K562 (cell line): ENCODE measurements around the gene EAPP. TPM values are rescaled to one million over a fixed set of nuclear protein-coding genes. Genes with fewer than 3 reads are reported as not detected.
"Not testable (repeated sequence)": the region's sequence is repeated elsewhere in the genome, so short reads cannot be mapped to it uniquely, and the experiment has no call there.

ENCODE experiments used
- ATAC-seq: fragments of 200-7000 bp; cut with Tn5 transposase; 3 replicates; pipeline ENCODE4 v1.9.1; 2020; ENCODE audit warnings: moderate library complexity
- BruUV-seq: library from RNA; stranded (reverse); fragments of 400-500 nt; replicated peaks from 2 replicates; lab custom pipeline; 2021; lab: Mats Ljungman, UMichigan
- CTCF ChIA-PET: fragments of 300-600 bp; formaldehyde crosslinking; extraction: SDS; loops from one replicate; lab custom pipeline; 2021; ENCODE audit warnings: low intra/inter-chr PET ratio; lab: Yijun Ruan, JAX
- POLR2A ChIA-PET: fragments of 300-600, 350-650 bp; sonication (Branson Sonifier 250); formaldehyde crosslinking; extraction: SDS; loops from one replicate; lab custom pipeline; 2021; ENCODE audit warnings: antibody characterized with exemption, inconsistent platforms; lab: Yijun Ruan, JAX
- DNase-seq, 4 experiments: peaks; one replicate each; pipeline versions ENCODE4 v3.0.0 to v3.0.0-alpha.2; 2011 to 2018; ENCODE audit warnings: low spot score in 3 of 4, mixed read lengths in 3 of 4; ENCODE audit errors: extremely low read depth in 1 of 4
- FAIRE-seq: peaks from 2 replicates; lab custom pipeline; 2011; peaks lifted over from hg19 to GRCh38; lab: Jason Lieb, UNC
- H2AFZ ChIP-seq: 2 replicates; pipeline ENCODE4 v1.6.0; 2011; ENCODE audit warnings: low read depth, low read length, control low read depth, inconsistent platforms
- H3K27ac ChIP-seq: fragments of 200-600 bp; 3 replicates; pipeline ENCODE4 v1.8.0; 2011; ENCODE audit warnings: low read depth, mild to moderate bottlenecking, control low read depth, inconsistent platforms, low read length, moderate library complexity, mixed read lengths; ENCODE audit errors: extremely low read depth
- H3K27me3 ChIP-seq, 2 experiments: fragments of 300-600 bp in 1 of 2; 2 replicates in 1 of 2; 3 replicates in 1 of 2; pipeline versions ENCODE4 v1.6.0 to v1.8.0; 2011; ENCODE audit warnings: inconsistent platforms in 2 of 2, low read length in 2 of 2, mild to moderate bottlenecking in 1 of 2, mixed read lengths in 1 of 2, moderate library complexity in 1 of 2; ENCODE audit not compliant: control insufficient read depth in 2 of 2, insufficient read depth in 2 of 2
- H3K36me3 ChIP-seq: fragments of 300-600 bp; 3 replicates; pipeline ENCODE4 v1.8.0; 2011; ENCODE audit warnings: mild to moderate bottlenecking, low read length, inconsistent platforms; ENCODE audit not compliant: control insufficient read depth, insufficient read depth
- H3K4me1 ChIP-seq, 2 experiments: fragments of 200-600 bp in 1 of 2; replicated peaks in 1 of 2; 2 replicates in 1 of 2; 3 replicates in 1 of 2; pipeline versions ENCODE4 v1.5.1 to v1.8.0; 2011; ENCODE audit warnings: inconsistent platforms in 2 of 2, low read length in 2 of 2, mild to moderate bottlenecking in 1 of 2, mixed read lengths in 1 of 2, moderate library complexity in 1 of 2; ENCODE audit not compliant: control insufficient read depth in 2 of 2, insufficient read depth in 2 of 2
- H3K4me2 ChIP-seq: 2 replicates; pipeline ENCODE4 v1.6.1; 2011; ENCODE audit warnings: low read length, control low read depth, inconsistent platforms, mixed read lengths; ENCODE audit not compliant: insufficient read depth
- H3K4me3 ChIP-seq: fragments of 200-600 bp; sonication (generic), shearing (Covaris generic); 2 replicates; pipeline ENCODE4 v1.5.1; 2016; ENCODE audit warnings: control low read depth, inconsistent platforms
- H3K79me2 ChIP-seq: fragments of 200-600 bp; 3 replicates; pipeline ENCODE4 v1.8.0; 2011; ENCODE audit warnings: low read length, inconsistent platforms; ENCODE audit not compliant: control insufficient read depth, insufficient read depth
- H3K9ac ChIP-seq, 2 experiments: 2 replicates each; pipeline versions ENCODE4 v1.6.0 to v1.6.1; 2011; ENCODE audit warnings: low read depth in 2 of 2, low read length in 2 of 2, control low read depth in 1 of 2, inconsistent platforms in 1 of 2, mild to moderate bottlenecking in 1 of 2, mixed read lengths in 1 of 2; ENCODE audit not compliant: insufficient read depth in 1 of 2
- H3K9me1 ChIP-seq: one replicate; pipeline ENCODE4 v1.6.0; 2011; ENCODE audit warnings: inconsistent platforms, mild to moderate bottlenecking, low read length, moderate library complexity; ENCODE audit not compliant: control insufficient read depth, insufficient read depth
- H3K9me3 ChIP-seq: replicated peaks from 2 replicates; pipeline ENCODE4 v1.5.1; 2011; ENCODE audit warnings: low read depth, low read length, inconsistent platforms; ENCODE audit not compliant: control insufficient read depth, insufficient read depth
- H4K20me1 ChIP-seq: replicated peaks from 2 replicates; pipeline ENCODE4 v1.6.1; 2011; ENCODE audit warnings: low read length, inconsistent platforms, mixed read lengths; ENCODE audit not compliant: control insufficient read depth, insufficient read depth
- SMARCB1 ChIP-seq: IDR thresholded peaks from 2 replicates; pipeline ENCODE4 v1.6.1; 2011; ENCODE audit warnings: improper control_type of control experiment, low read depth; ENCODE audit not compliant: insufficient read length
- SMARCE1 ChIP-seq: fragments of 450-650 bp; IDR thresholded peaks from 2 replicates; pipeline ENCODE4 v1.7.1; 2016; ENCODE audit warnings: mild to moderate bottlenecking
- SPI1 ChIP-seq: IDR thresholded peaks from 2 replicates; pipeline ENCODE4 v1.6.1; 2011; ENCODE audit warnings: low read depth, low read length, control low read depth, borderline replicate concordance
- ZFX ChIP-seq: sonication (generic); formaldehyde crosslinking; IDR thresholded peaks from 2 replicates; pipeline ENCODE4 v1.8.0; 2022; ENCODE audit warnings: mild to moderate bottlenecking, missing genetic modification reagents, moderate library complexity
- WGBS: fragments of 100-300 bp; shearing (Covaris generic); methylation state at CpG from one replicate; pipeline ENCODE4 v1.1.6; 2016; ENCODE audit warnings: low coverage, mixed read lengths; ENCODE audit not compliant: insufficient coverage; ENCODE audit errors: missing lambda C conversion rate; 5-methylcytosine and 5-hydroxymethylcytosine counted together
- in situ Hi-C: fragments of 300-500 bp; cut with MboI; formaldehyde crosslinking; loops from 4 replicates; pipeline ENCODE4 v1.15.0; 2018; ENCODE audit warnings: inconsistent platforms, mixed read lengths
- intact Hi-C: fragments of 100-400 bp; cut with micrococcal nuclease; formaldehyde crosslinking; loops from 2 replicates; pipeline ENCODE4 v1.14.2; 2022
- polyA plus RNA-seq, 8 experiments: library from polyadenylated mRNA; depleted of rRNA in 4 of 8; stranded (reverse) in 5 of 8; unstranded in 3 of 8; fragments of >200 nt; fragmentation: Nextera tagmentation in 2 of 8; fragmentation: Illumina TruSeq in 1 of 8; extraction: Ambion mirVana in 2 of 8; extraction: Trizol in 1 of 8; gene quantifications; 2 replicates each; pipeline versions ENCODE4 v1.2.1 to v1.2.3, GENCODE V29; 2011 to 2014; ENCODE audit warnings: inconsistent platforms in 1 of 8, missing spikeins in 1 of 8
- total RNA-seq, 7 experiments: library from RNA; depleted of rRNA in 6 of 7; stranded (reverse); fragments of >200 nt in 6 of 7; fragmentation: Illumina TruSeq in 2 of 7; extraction: Trizol in 2 of 7; gene quantifications; 2 replicates each; pipeline versions ENCODE4 v1.2.1 to v1.2.3, GENCODE V29; 2011 to 2021; ENCODE audit warnings: low replicate concordance in 1 of 7

EAPP gene
- total and polyA plus RNA-seq, 9 of the 15 experiments (the other 6 are each of a cell fraction or from before 2014, with no cell fraction given) = 19.0 to 67.6 (median 30.3) TPM

- ATAC-seq = no peak
- intact Hi-C loops = loop anchor here (5.0 kb wide), 2 partner anchors 77 to 172 kb away; partner anchors contain the start of gene SPTSSA
Measured at GRCh38 chr14:34538871-34539406, 562 bp downstream of the EAPP start.

GRCh38 chr14:34538096-34538495 is 1.4 kb downstream of the EAPP start:
- ATAC-seq, H3K4me1 ChIP-seq, H3K9me3 ChIP-seq, DNase-seq, FAIRE-seq, H2AFZ ChIP-seq, H4K20me1 ChIP-seq, H3K27ac ChIP-seq, H3K27me3 ChIP-seq, POLR2A ChIA-PET, H3K9me1 ChIP-seq, CTCF ChIA-PET, in situ Hi-C loops: not testable (repeated sequence)
- 0 out of 2 replicates have a peak, but pooled peaks have one; percentile 18 for TF ChIP-seq ZFX (CRISPR knock-in tag)
- BruUV-seq = TSS peak; percentile 95
- H3K36me3 ChIP-seq = peaks cover 21% of the 10 kb centered on the region; the same call in 2 of the 3 replicates
- H3K9ac ChIP-seq = peak overlapping the region in 1 of 2 experiments; percentile 95; a peak in 2 of 4 replicates
- H3K4me3 ChIP-seq = peak overlapping the region; percentile 90
- intact Hi-C loops = loop anchor here (5.0 kb wide), 2 partner anchors 76 to 171 kb away; partner anchors contain the start of gene SPTSSA
- H3K79me2 ChIP-seq = peaks cover 26% of the 10 kb centered on the region
- WGBS = 4% methylated on average over 5 of the region's 6 CpGs
- H3K4me2 ChIP-seq = peak overlapping the region; percentile 85

More at GRCh38 chr14:34538871-34539406, 562 bp downstream of the EAPP start:
- Histone ChIP-seq H2AFZ (peak overlapping the region; percentile 93), H4K20me1 (0 out of 2 replicates have a peak, but pooled peaks cover 3% of the 10 kb centered on the region), H3K27ac (peak overlapping the region; percentile 93), H3K79me2 (peaks cover 26% of the 10 kb centered on the region), H3K9me1 (no peaks in the 10 kb centered on the region), H3K36me3 (peaks cover 15% of the 10 kb centered on the region; the same call in 2 of the 3 replicates), H3K4me1 (peaks cover 0 to 7% of the 10 kb centered on the region in 2 experiments; a peak in 2 of 5 replicates), H3K27me3 (no peaks in the 10 kb centered on the region), H3K4me3 (peak overlapping the region; percentile 90), H3K9me3 (no peaks in the 10 kb centered on the region), H3K9ac (peak overlapping the region; percentile 95 to 99), H3K4me2 (peak overlapping the region; percentile 85)
- no peak for TF ChIP-seq SMARCB1
- TF ChIP-seq SMARCE1 = 0 out of 2 replicates have a peak, but pooled peaks have one; percentile 12
- TF ChIP-seq SPI1 = no peak
- FAIRE-seq = no peak
- ChIA-PET CTCF (no interaction called here), POLR2A (no interaction called here)
- no peak for DNase-seq
- TSS peak; percentile 82 for BruUV-seq
- WGBS = 2% methylated on average over 9 of the region's 15 CpGs
- in situ Hi-C loops = no loop called here
